Measurements from ENCODE around the gene UGGT1. TPM values are rescaled to one million over a fixed set of nuclear protein-coding genes. Genes with fewer than 3 reads are reported as not detected.

Gene UGGT1
- total RNA-seq, 1 experiment from 2014 or later = 51.8 TPM

DNA sequence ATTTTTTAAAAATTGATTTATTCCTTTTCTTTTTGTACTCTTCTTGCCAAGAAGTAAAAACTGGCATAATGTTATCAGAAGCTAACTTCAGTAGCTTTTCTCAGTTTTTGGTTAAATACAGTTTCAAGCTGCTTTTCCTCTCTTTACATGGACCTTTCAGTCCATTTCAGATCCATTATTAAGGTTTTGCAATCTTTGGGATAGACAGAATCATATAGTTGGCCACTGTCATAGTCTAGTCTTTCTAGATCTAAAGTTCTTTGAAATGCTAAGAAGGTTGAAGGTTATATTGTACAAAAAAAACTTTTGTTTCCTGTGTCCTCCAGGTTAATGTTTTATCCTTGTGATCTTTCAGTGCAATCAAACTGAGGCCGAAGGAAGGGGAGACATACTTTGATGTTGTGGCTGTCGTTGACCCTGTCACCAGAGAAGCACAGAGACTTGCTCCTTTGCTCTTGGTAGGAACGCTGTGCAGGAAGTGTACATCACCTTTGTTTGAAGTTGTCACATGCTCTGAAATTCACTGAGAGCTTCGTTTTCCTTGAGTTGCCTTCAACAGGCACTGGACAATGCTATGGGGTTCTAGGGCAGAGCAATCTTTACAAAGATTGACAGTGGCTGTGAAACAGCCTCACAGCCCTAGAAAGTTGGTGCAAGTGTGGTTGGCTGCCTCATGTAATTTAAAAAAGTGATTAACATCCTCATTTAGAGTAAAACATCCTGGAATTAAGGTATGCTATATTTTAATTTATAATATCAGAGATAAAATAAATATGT is 79.1 kb downstream of the UGGT1 start:
- CTCF ChIA-PET = no interaction called here
- no peak overlapping the region for H2AFZ ChIP-seq (ENCODE audit: low read depth, low read length, poor library complexity, severe bottlenecking)
- no peaks in the 10 kb centered on the region for H4K20me1 ChIP-seq (ENCODE audit: insufficient read depth)
- H3K4me3 ChIP-seq (replicated peaks in 1 of 2; ENCODE audit: low read depth in 1 of 2, low read length in 2 of 2) = no peak overlapping the region
- POLR2A ChIA-PET = no interaction called here
- no peak for TF ChIP-seq SP1 (IDR thresholded peaks at IDR 0.05; ENCODE audit: low read depth)
- intact Hi-C loops (cut with micrococcal nuclease) = loop anchor here (10.0 kb wide), 1 partner anchor 1755 kb away; no protein-coding TSS in a partner anchor
- RAD21 ChIA-PET (ENCODE audit: low non-redundant PET in 1 of 2, low total read pairs in 2 of 2, uncharacterized antibody in 2 of 2, unreplicated experiment in 2 of 2) = no interaction called here
- ATAC-seq (no peak), DNase-seq (ENCODE audit: low read depth, low spot score) (no peak)
- H3K4me1 ChIP-seq (ENCODE audit: control insufficient read depth in 1 of 2, insufficient read depth in 2 of 2, low read length in 2 of 2) = no peaks in the 10 kb centered on the region
- H3K4me2 ChIP-seq (ENCODE audit: low read length) = no peak overlapping the region
- no peak overlapping the region for H3K27ac ChIP-seq (ENCODE audit: low read depth, low read length)
- BruUV-seq (replicated peaks) = no TSS peak
- no peaks in the 10 kb centered on the region for H3K27me3 ChIP-seq (ENCODE audit: insufficient read depth, low read length)
- no peaks in the 10 kb centered on the region for H3K9me3 ChIP-seq (ENCODE audit: control insufficient read depth in 1 of 2, insufficient read depth in 1 of 2, low read depth in 1 of 2, low read length in 2 of 2)
- no peaks in the 10 kb centered on the region for H3K79me2 ChIP-seq (ENCODE audit: insufficient read depth, low read length)
- H3K9me2 ChIP-seq (ENCODE audit: insufficient read depth) = no peaks in the 10 kb centered on the region
- no peak overlapping the region for H3K9ac ChIP-seq (ENCODE audit: low read length)
- H3K36me3 ChIP-seq (ENCODE audit: control insufficient read depth in 1 of 2, insufficient read depth in 2 of 2, low read length in 2 of 2) = peaks cover 16 to 61% of the 10 kb centered on the region in 2 experiments

DNA sequence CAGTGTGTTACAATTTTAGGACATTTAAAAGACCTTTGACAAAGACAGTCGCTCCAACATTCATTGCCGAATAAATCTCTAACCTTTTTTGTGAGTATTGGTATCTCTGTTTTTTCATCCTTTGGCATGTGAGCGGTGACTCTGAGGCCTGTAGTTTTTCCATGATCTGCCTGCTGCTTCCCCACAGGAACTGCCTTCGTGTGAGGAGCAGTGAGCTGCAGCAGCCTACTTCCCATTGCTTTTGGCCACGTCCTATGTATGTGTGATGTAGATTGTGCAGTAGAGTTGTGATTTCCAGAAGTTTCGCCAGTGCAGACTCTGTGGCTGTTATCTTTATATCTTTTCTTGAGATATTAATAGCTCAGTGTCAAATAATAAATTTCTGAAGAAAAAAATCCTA is 79.8 kb downstream of the UGGT1 start:
- ChIA-PET CTCF (no interaction called here), POLR2A (no interaction called here), RAD21 (ENCODE audit: low non-redundant PET in 1 of 2, low total read pairs in 2 of 2, uncharacterized antibody in 2 of 2, unreplicated experiment in 2 of 2) (no interaction called here)
- ATAC-seq (no peak), DNase-seq (ENCODE audit: low read depth, low spot score) (no peak)
- Histone ChIP-seq H4K20me1 (ENCODE audit: insufficient read depth) (no peaks in the 10 kb centered on the region), H3K9ac (ENCODE audit: low read length) (no peak overlapping the region), H3K36me3 (ENCODE audit: control insufficient read depth in 1 of 2, insufficient read depth in 2 of 2, low read length in 2 of 2) (peaks cover 19 to 63% of the 10 kb centered on the region in 2 experiments), H3K9me3 (ENCODE audit: control insufficient read depth in 1 of 2, insufficient read depth in 1 of 2, low read depth in 1 of 2, low read length in 2 of 2) (no peaks in the 10 kb centered on the region), H3K4me1 (ENCODE audit: control insufficient read depth in 1 of 2, insufficient read depth in 2 of 2, low read length in 2 of 2) (no peaks in the 10 kb centered on the region), H3K27me3 (ENCODE audit: insufficient read depth, low read length) (no peaks in the 10 kb centered on the region), H3K4me2 (ENCODE audit: low read length) (no peak overlapping the region), H3K9me2 (ENCODE audit: insufficient read depth) (no peaks in the 10 kb centered on the region), H3K27ac (ENCODE audit: low read depth, low read length) (no peak overlapping the region), H3K79me2 (ENCODE audit: insufficient read depth, low read length) (no peaks in the 10 kb centered on the region), H3K4me3 (replicated peaks in 1 of 2; ENCODE audit: low read depth in 1 of 2, low read length in 2 of 2) (no peak overlapping the region), H2AFZ (ENCODE audit: low read depth, low read length, poor library complexity, severe bottlenecking) (no peak overlapping the region)
- BruUV-seq (replicated peaks) = no TSS peak
- TF ChIP-seq, protein P1, sequence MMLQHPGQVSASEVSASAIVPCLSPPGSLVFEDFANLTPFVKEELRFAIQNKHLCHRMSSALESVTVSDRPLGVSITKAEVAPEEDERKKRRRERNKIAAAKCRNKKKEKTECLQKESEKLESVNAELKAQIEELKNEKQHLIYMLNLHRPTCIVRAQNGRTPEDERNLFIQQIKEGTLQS (IDR thresholded peaks at IDR 0.05) = no peak
- no peak for TF ChIP-seq EZH2phosphoT487 (IDR thresholded peaks at IDR 0.05; ENCODE audit: borderline replicate concordance)
- TF ChIP-seq ZFX (IDR thresholded peaks at IDR 0.05) = no peak
- TF ChIP-seq POLR2A (IDR thresholded peaks at IDR 0.05; ENCODE audit: borderline replicate concordance, extremely low read depth, insufficient read depth, insufficient read length) = no peak
- TF ChIP-seq JUND (IDR thresholded peaks at IDR 0.05) = no peak
- TF ChIP-seq TCF7L2 (IDR thresholded peaks at IDR 0.05; ENCODE audit: borderline replicate concordance, extremely low read depth, insufficient read depth, insufficient read length) = no peak
- TF ChIP-seq, protein P2, sequence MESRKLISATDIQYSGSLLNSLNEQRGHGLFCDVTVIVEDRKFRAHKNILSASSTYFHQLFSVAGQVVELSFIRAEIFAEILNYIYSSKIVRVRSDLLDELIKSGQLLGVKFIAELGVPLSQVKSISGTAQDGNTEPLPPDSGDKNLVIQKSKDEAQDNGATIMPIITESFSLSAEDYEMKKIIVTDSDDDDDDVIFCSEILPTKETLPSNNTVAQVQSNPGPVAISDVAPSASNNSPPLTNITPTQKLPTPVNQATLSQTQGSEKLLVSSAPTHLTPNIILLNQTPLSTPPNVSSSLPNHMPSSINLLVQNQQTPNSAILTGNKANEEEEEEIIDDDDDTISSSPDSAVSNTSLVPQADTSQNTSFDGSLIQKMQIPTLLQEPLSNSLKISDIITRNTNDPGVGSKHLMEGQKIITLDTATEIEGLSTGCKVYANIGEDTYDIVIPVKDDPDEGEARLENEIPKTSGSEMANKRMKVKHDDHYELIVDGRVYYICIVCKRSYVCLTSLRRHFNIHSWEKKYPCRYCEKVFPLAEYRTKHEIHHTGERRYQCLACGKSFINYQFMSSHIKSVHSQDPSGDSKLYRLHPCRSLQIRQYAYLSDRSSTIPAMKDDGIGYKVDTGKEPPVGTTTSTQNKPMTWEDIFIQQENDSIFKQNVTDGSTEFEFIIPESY (IDR thresholded peaks at IDR 0.05; ENCODE audit: extremely low read depth, insufficient replicate concordance, low read length) = no peak
- TF ChIP-seq FOSL1 (IDR thresholded peaks at IDR 0.05; ENCODE audit: low read depth) = no peak
- no peak for TF ChIP-seq POLR2AphosphoS5 (IDR thresholded peaks at IDR 0.05; ENCODE audit: low read depth, low read length)
- TF ChIP-seq RAD21 (IDR thresholded peaks at IDR 0.05; ENCODE audit: low read depth) = no peak
- no peak for TF ChIP-seq CEBPB (IDR thresholded peaks at IDR 0.05; ENCODE audit: low read depth)
- TF ChIP-seq, protein P3, sequence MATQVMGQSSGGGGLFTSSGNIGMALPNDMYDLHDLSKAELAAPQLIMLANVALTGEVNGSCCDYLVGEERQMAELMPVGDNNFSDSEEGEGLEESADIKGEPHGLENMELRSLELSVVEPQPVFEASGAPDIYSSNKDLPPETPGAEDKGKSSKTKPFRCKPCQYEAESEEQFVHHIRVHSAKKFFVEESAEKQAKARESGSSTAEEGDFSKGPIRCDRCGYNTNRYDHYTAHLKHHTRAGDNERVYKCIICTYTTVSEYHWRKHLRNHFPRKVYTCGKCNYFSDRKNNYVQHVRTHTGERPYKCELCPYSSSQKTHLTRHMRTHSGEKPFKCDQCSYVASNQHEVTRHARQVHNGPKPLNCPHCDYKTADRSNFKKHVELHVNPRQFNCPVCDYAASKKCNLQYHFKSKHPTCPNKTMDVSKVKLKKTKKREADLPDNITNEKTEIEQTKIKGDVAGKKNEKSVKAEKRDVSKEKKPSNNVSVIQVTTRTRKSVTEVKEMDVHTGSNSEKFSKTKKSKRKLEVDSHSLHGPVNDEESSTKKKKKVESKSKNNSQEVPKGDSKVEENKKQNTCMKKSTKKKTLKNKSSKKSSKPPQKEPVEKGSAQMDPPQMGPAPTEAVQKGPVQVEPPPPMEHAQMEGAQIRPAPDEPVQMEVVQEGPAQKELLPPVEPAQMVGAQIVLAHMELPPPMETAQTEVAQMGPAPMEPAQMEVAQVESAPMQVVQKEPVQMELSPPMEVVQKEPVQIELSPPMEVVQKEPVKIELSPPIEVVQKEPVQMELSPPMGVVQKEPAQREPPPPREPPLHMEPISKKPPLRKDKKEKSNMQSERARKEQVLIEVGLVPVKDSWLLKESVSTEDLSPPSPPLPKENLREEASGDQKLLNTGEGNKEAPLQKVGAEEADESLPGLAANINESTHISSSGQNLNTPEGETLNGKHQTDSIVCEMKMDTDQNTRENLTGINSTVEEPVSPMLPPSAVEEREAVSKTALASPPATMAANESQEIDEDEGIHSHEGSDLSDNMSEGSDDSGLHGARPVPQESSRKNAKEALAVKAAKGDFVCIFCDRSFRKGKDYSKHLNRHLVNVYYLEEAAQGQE (IDR thresholded peaks at IDR 0.05; ENCODE audit: low read depth) = no peak
- TF ChIP-seq SIN3A (IDR thresholded peaks at IDR 0.05; ENCODE audit: low read depth) = no peak
- intact Hi-C loops (cut with micrococcal nuclease) = loop anchor here (10.0 kb wide), 1 partner anchor 1754 kb away; no protein-coding TSS in a partner anchor

Measured in HCT116 (cell line).